Measurements from ENCODE around the gene MTUS2.

- TF ChIP-seq CTCF (IDR thresholded peaks at IDR 0.05; ENCODE audit: control extremely low read depth in 1 of 3, insufficient read depth in 1 of 3, low read depth in 1 of 3, low read length in 3 of 3) (no peak), YY1 (IDR thresholded peaks at IDR 0.05; ENCODE audit: low read depth, low read length) (no peak), RFX5 (IDR thresholded peaks at IDR 0.05; ENCODE audit: borderline replicate concordance, low read depth, low read length) (no peak), BCL11A (IDR thresholded peaks at IDR 0.05; ENCODE audit: low read depth in 2 of 2, low read length in 2 of 2) (no peak), EP300 (IDR thresholded peaks at IDR 0.05; ENCODE audit: borderline replicate concordance in 1 of 2, low read depth in 2 of 2, low read length in 2 of 2) (no peak), TCF12 (IDR thresholded peaks at IDR 0.05; ENCODE audit: low read depth, low read length) (no peak), KDM5A (IDR thresholded peaks at IDR 0.05; ENCODE audit: low read length) (no peak), MAX (IDR thresholded peaks at IDR 0.05) (no peak), NRF1 (IDR thresholded peaks at IDR 0.05; ENCODE audit: low read depth, low read length) (no peak), POLR2A (IDR thresholded peaks at IDR 0.05; ENCODE audit: control extremely low read depth in 1 of 2, low read depth in 2 of 2, low read length in 2 of 2) (no peak), KDM1A (IDR thresholded peaks at IDR 0.05; ENCODE audit: borderline replicate concordance, low read length) (no peak)
Measured at GRCh38 chr13:29501674-29502073, 681.5 kb downstream of the MTUS2 start.
